T-helper 2 cell treated with Interferon-gamma antibody and Interleukin-4, amounts not matched to agents 5 μg/mL and 100 μg/mL, for 36 hours (primary cell): ENCODE data around the gene TADA2A.

Experiments
- DNase-seq: peaks from one replicate; pipeline ENCODE4 v3.0.0; 2021; ENCODE audit warnings: low spot score
- H3K27ac Mint-ChIP-seq: one replicate; pipeline ENCODE4 v1.8.0; 2021; ENCODE audit warnings: mild to moderate bottlenecking, mixed read lengths
- H3K27me3 Mint-ChIP-seq: one replicate; pipeline ENCODE4 v1.8.0; 2021; ENCODE audit warnings: low read depth, mixed read lengths
- H3K36me3 Mint-ChIP-seq: one replicate; pipeline ENCODE4 v1.8.0; 2021; ENCODE audit warnings: low read depth, mixed read lengths
- H3K4me1 Mint-ChIP-seq: one replicate; pipeline ENCODE4 v1.8.0; 2021; ENCODE audit warnings: low read depth, mixed read lengths
- H3K4me3 Mint-ChIP-seq: one replicate; pipeline ENCODE4 v1.8.0; 2022; ENCODE audit warnings: mild to moderate bottlenecking, moderate library complexity, mixed read lengths
- H3K9me3 Mint-ChIP-seq: one replicate; pipeline ENCODE4 v1.8.0; 2021; ENCODE audit warnings: mixed read lengths

Gene TADA2A

GRCh38 chr17:37483311-37484039 is 76.8 kb downstream of the TADA2A start:
- H3K36me3 Mint-ChIP-seq: peaks cover 18% of the 10 kb centered on the region
- DNase-seq: no peak
- H3K27ac Mint-ChIP-seq: no peak overlapping the region
- peaks cover 19% of the 10 kb centered on the region for H3K4me1 Mint-ChIP-seq
- no peaks in the 10 kb centered on the region for H3K9me3 Mint-ChIP-seq
- no peak overlapping the region for H3K4me3 Mint-ChIP-seq
- no peaks in the 10 kb centered on the region for H3K27me3 Mint-ChIP-seq

GRCh38 chr17:37485938-37486570 is 79.4 kb downstream of the TADA2A start:
- Mint-ChIP-seq H3K4me1 (peaks cover 35% of the 10 kb centered on the region), H3K27ac (no peak overlapping the region), H3K27me3 (peaks cover 3% of the 10 kb centered on the region), H3K36me3 (peaks cover under 1% of the 10 kb centered on the region), H3K4me3 (no peak overlapping the region), H3K9me3 (no peaks in the 10 kb centered on the region)
- no peak for DNase-seq

DNA sequence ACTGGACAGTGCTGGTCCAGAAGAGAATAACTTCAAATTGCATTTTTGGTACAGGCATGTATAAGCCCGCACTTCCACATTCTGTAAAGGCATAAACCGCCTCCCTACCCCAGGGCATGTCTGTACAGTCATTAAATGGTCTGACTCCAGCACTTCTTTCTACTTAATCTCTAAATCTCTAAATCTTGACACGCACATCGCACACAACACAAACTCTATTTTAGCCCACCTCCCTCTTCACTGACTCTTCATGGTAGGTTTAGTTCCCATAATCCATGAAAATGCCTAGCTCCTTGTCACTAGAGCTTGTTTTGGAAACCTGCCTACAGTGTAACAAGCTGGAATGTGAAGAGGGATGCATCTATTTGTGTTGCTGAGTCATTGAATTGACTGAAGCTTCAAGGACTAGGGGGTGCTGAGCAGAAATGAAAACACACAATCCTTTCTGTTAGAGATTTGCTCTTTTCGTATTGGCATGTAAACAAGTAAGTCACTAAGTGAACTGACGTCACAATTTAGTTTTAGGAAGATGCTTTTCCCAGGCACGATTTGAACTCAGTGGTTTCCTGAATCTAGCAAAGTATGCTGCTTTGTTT is 81.4 kb downstream of the TADA2A start:
- H3K27ac Mint-ChIP-seq: peak overlapping the region; percentile 94
- no peaks in the 10 kb centered on the region for H3K9me3 Mint-ChIP-seq
- H3K4me1 Mint-ChIP-seq: peaks cover 41% of the 10 kb centered on the region
- peaks cover 2% of the 10 kb centered on the region for H3K36me3 Mint-ChIP-seq
- H3K27me3 Mint-ChIP-seq: peaks cover 3% of the 10 kb centered on the region
- DNase-seq: peak; percentile 22
- H3K4me3 Mint-ChIP-seq: peak overlapping the region; percentile 91

DNA sequence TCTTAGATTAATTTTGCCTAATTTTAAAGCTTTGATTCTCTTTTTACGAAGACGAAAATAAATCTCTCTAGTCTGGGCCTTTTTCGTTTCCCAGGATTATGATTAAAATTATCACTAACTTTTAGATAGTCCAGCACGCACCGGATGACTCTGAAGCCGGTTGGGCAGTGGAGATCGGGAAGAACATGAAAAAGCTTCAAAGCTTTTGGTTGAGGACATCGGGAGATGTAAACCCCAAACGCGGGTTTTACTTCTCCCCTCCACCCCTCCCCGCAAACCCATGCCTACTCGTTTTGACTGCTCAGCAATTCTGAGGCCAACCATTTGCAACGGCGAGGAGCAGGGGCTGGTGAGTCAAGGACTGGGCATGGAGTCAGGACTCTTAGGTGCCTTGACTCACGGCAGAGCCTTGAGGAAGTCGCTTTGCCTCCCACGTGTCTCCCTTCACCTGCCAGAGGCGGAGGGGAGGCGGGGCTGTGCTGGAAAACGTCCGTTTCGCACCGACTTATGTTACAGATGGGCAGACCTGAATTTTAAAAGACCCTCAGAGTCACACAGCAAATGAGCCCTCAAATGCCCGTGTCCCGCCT is 82.0 kb downstream of the TADA2A start:
- peak overlapping the region; percentile 91 for H3K4me3 Mint-ChIP-seq
- H3K36me3 Mint-ChIP-seq: peaks cover 2% of the 10 kb centered on the region
- H3K27me3 Mint-ChIP-seq: peaks cover 3% of the 10 kb centered on the region
- DNase-seq: peak; percentile 69
- no peaks in the 10 kb centered on the region for H3K9me3 Mint-ChIP-seq
- H3K27ac Mint-ChIP-seq: peak overlapping the region; percentile 94
- peaks cover 35% of the 10 kb centered on the region for H3K4me1 Mint-ChIP-seq

DNA sequence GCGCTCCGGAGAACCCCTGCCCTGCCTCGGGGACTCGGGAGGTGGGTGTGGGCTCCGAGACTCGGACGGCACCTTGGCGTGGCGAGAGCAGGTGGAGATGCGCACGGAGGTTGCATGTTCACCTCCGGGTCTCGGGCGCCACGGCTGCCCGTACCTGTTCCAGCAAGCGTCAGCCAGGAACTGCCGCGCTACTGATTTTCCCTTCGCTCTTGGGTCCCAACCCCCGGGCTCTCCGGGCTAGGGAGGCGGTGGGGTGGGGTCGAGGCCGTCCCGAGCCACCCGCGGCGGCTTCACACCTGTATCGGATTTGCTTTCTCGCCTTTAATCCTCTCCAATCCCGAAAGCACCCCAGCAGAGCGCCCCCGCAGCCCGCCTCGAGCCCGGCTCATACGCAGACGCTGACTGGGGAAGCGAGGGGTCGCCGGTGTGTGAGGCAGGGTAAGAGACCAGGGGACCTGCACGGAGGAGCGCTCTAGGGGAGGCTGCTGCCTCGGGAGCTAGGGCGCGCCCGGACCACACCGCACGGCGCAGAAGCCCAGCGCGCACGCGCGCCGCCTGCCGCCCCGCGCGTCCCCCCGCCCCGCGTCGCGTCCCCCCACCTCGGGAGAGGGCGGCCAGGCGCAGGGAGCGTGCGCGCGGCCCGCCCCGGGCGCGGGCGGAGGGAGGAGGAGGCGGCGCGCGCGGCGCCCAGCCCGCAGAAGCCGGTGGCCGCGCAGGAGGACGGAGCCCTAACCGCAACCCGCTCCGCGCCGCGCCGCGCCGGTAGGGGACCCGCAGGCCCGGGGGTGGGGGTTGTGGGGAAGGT is 82.7 kb downstream of the TADA2A start, which contains the start of gene DUSP14:
TSS of gene DUSP14 (plus strand) at position 695 of the 805 bp plus-strand sequence. CDS start 22,382 bp downstream, outside the sequence.
- Mint-ChIP-seq H3K4me3 (peak within 1 kb of the TSS; percentile 91), H3K27ac (peak within 1 kb of the TSS; percentile 94), H3K4me1 (peaks cover 33% of the 10 kb centered on the region), H3K9me3 (no peaks in the 10 kb centered on the region), H3K27me3 (peaks cover 3% of the 10 kb centered on the region), H3K36me3 (peaks cover 2% of the 10 kb centered on the region)
- peak; percentile 81 for DNase-seq

- peaks cover 33% of the 10 kb centered on the region for H3K4me1 Mint-ChIP-seq
- H3K9me3 Mint-ChIP-seq: no peaks in the 10 kb centered on the region
- peaks cover 2% of the 10 kb centered on the region for H3K36me3 Mint-ChIP-seq
- H3K27me3 Mint-ChIP-seq: peaks cover 3% of the 10 kb centered on the region
- peak overlapping the region; percentile 88 for H3K27ac Mint-ChIP-seq
- H3K4me3 Mint-ChIP-seq: peak overlapping the region; percentile 89
- DNase-seq: peak; percentile 71
Measured at GRCh38 chr17:37490022-37490587, 83.4 kb downstream of the TADA2A start.

DNA sequence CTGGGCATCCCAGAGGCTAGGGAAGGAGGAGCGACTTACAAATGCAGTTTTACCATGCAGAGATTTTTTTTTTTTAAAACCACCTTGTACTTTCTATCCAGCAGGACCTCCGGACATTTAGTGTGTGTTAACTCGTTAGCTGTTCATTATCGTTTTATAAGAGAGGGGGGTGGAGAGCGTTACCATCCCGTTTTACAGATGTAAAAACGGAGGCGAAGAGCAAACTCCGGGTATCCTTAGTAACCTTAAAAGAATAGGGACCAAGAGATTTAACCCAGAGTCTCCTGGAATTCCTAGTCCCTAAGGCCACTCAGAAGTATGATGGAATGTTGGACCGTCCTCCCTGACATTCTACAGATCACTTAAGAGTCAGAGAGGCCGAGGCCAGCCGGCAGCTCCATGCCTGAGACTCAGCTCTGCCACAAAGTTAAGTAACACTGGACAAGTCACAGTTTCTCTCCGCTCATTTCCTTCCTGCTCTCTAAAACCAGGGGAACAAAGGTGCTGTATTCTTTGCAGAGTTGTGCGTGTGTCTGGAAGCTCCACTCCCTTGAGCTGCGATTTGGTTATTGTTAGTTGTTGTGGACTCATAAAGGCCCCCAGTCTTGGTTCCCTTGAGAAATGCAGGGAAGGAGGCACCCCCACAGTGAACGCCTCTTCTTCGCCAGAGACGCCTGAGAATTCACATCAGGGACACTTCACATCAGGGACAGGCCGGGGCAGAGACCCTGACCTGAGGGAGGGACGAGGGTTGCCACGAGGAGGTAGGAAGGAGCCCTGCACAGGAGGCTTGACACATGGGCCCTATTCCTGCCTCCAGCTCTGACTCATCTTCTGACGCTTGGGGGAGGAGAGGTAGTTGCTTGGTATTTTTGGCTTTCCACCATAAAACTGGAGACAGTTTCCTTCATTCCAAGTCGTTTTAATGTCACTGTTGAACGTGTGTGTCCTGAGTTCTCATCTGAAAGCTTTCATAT is 84.2 kb downstream of the TADA2A start:
- Mint-ChIP-seq H3K27ac (peak overlapping the region; percentile 88), H3K27me3 (peaks cover 3% of the 10 kb centered on the region), H3K4me1 (peaks cover 33% of the 10 kb centered on the region), H3K4me3 (peak overlapping the region; percentile 89), H3K36me3 (peaks cover 2% of the 10 kb centered on the region), H3K9me3 (no peaks in the 10 kb centered on the region)
- peak; percentile 28 for DNase-seq

GRCh38 chr17:37492167-37492566 is 85.5 kb downstream of the TADA2A start:
- H3K4me1 Mint-ChIP-seq: peaks cover 33% of the 10 kb centered on the region
- no peak overlapping the region for H3K4me3 Mint-ChIP-seq
- peaks cover 2% of the 10 kb centered on the region for H3K36me3 Mint-ChIP-seq
- no peak for DNase-seq
- peaks cover 3% of the 10 kb centered on the region for H3K27me3 Mint-ChIP-seq
- no peak overlapping the region for H3K27ac Mint-ChIP-seq
- no peaks in the 10 kb centered on the region for H3K9me3 Mint-ChIP-seq

DNA sequence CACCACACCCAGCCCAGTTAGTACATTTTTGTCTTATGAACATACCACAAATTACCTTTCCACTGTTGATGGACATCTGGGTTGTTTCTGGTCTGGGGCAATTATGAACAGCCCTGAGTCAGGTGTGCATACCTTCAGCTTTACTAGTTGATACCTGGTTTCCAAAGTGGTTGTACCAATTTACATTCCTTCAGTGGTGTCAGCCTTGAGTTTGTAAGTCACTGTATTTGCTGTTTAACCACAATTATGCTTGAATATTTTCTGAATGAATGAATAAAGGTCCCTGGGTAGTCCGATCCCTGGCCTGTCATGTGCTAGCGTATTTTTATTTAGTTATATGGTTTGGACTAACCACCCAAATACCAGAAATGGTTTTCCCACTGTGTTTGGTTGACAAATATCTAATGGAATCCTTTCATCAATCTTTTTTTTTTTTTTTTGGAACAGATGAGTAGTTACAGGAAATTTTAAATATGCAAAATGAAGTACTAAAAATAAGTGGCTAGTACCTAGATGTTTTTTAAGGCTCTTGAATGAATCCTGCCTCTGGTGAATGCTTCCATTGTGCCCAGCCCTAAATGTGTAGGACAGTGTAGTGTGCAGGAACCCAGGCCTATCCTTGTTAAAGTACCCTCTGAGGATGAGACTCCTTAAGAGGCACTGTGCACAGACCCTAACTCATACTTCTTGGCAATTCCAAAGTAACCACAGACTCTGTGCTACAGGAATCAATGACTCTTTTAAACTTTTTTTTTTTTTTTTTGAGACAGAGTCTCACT is 86.8 kb downstream of the TADA2A start:
- peaks cover 2% of the 10 kb centered on the region for H3K36me3 Mint-ChIP-seq
- H3K4me3 Mint-ChIP-seq: no peak overlapping the region
- no peak for DNase-seq
- no peak overlapping the region for H3K27ac Mint-ChIP-seq
- no peaks in the 10 kb centered on the region for H3K9me3 Mint-ChIP-seq
- H3K4me1 Mint-ChIP-seq: peaks cover 26% of the 10 kb centered on the region
- H3K27me3 Mint-ChIP-seq: peaks cover 3% of the 10 kb centered on the region

- H3K27me3 Mint-ChIP-seq: peaks cover 3% of the 10 kb centered on the region
- H3K27ac Mint-ChIP-seq: no peak overlapping the region
- peaks cover 18% of the 10 kb centered on the region for H3K4me1 Mint-ChIP-seq
- no peaks in the 10 kb centered on the region for H3K9me3 Mint-ChIP-seq
- H3K36me3 Mint-ChIP-seq: peaks cover 2% of the 10 kb centered on the region
- H3K4me3 Mint-ChIP-seq: no peak overlapping the region
- DNase-seq: no peak
Measured at GRCh38 chr17:37494401-37494831, 87.7 kb downstream of the TADA2A start.

- H3K4me3 Mint-ChIP-seq: no peak overlapping the region
- peaks cover 18% of the 10 kb centered on the region for H3K4me1 Mint-ChIP-seq
- H3K27ac Mint-ChIP-seq: no peak overlapping the region
- H3K27me3 Mint-ChIP-seq: peaks cover 3% of the 10 kb centered on the region
- H3K36me3 Mint-ChIP-seq: peaks cover 2% of the 10 kb centered on the region
- no peaks in the 10 kb centered on the region for H3K9me3 Mint-ChIP-seq
- DNase-seq: no peak
Measured at GRCh38 chr17:37494971-37495370, 88.3 kb downstream of the TADA2A start.

GRCh38 chr17:37500378-37500777 is 93.7 kb downstream of the TADA2A start:
- Mint-ChIP-seq H3K9me3 (no peaks in the 10 kb centered on the region), H3K36me3 (no peaks in the 10 kb centered on the region), H3K27me3 (no peaks in the 10 kb centered on the region), H3K4me1 (no peaks in the 10 kb centered on the region), H3K4me3 (no peak overlapping the region), H3K27ac (no peak overlapping the region)
- DNase-seq: no peak
